H9 (cell line): ENCODE results near the gene PRR23E. TPM values are rescaled to one million over a fixed set of nuclear protein-coding genes. Genes with fewer than 3 reads are reported as not detected.

Source experiments
- DNase-seq: peaks from one replicate; pipeline ENCODE4 v3.0.0-alpha.2; 2017
- H2AFZ ChIP-seq: one replicate; pipeline ENCODE4 v1.6.1; 2013; ENCODE audit warnings: mild to moderate bottlenecking, low read length, control low read depth, moderate library complexity
- H2AK5ac ChIP-seq: 2 replicates; pipeline ENCODE4 v1.6.1; 2013; ENCODE audit warnings: low read length, control low read depth, mixed read lengths; ENCODE audit not compliant: insufficient read length
- H2BK120ac ChIP-seq: one replicate; pipeline ENCODE4 v1.6.1; 2013; ENCODE audit warnings: low read depth, mild to moderate bottlenecking, low read length, control low read depth, inconsistent platforms; ENCODE audit not compliant: poor library complexity, severe bottlenecking
- H2BK12ac ChIP-seq: 2 replicates; pipeline ENCODE4 v1.6.1; 2013; ENCODE audit warnings: low read length, control low read depth, mixed read lengths, low read depth; ENCODE audit not compliant: insufficient read length
- H2BK15ac ChIP-seq: 2 replicates; pipeline ENCODE4 v1.6.1; 2013; ENCODE audit warnings: low read depth, low read length, control low read depth
- H2BK20ac ChIP-seq: one replicate; pipeline ENCODE4 v1.6.1; 2013; ENCODE audit warnings: low read depth, mild to moderate bottlenecking, low read length, control low read depth, inconsistent platforms; ENCODE audit not compliant: poor library complexity, severe bottlenecking
- H2BK5ac ChIP-seq: 2 replicates; pipeline ENCODE4 v1.6.1; 2013; ENCODE audit warnings: low read length, control low read depth, mixed read lengths; ENCODE audit not compliant: insufficient read length
- H3K14ac ChIP-seq: 2 replicates; pipeline ENCODE4 v1.6.1; 2013; ENCODE audit warnings: low read length, control low read depth; ENCODE audit not compliant: insufficient read depth
- H3K18ac ChIP-seq: 2 replicates; pipeline ENCODE4 v1.6.1; 2013; ENCODE audit warnings: low read depth, mild to moderate bottlenecking, mixed read lengths, low read length, control low read depth; ENCODE audit not compliant: insufficient read length
- H3K23ac ChIP-seq: 2 replicates; pipeline ENCODE4 v1.6.1; 2013; ENCODE audit warnings: low read length, control low read depth, mixed read lengths, low read depth; ENCODE audit not compliant: insufficient read length
- H3K23me2 ChIP-seq: 2 replicates; pipeline ENCODE4 v1.6.1; 2013; ENCODE audit warnings: low read depth, mild to moderate bottlenecking, mixed read lengths, low read length, control low read depth; ENCODE audit not compliant: insufficient read length, poor library complexity, severe bottlenecking
- H3K27ac ChIP-seq: 2 replicates; pipeline ENCODE4 v1.5.1; 2013; ENCODE audit warnings: low read length, control low read depth, mixed read lengths, low read depth; ENCODE audit not compliant: insufficient read length
- H3K27me3 ChIP-seq: 2 replicates; pipeline ENCODE4 v1.6.1; 2013; ENCODE audit warnings: low read length, control low read depth, inconsistent platforms; ENCODE audit not compliant: insufficient read depth
- H3K4ac ChIP-seq: 2 replicates; pipeline ENCODE4 v1.6.1; 2013; ENCODE audit warnings: low read depth, mild to moderate bottlenecking, control low read depth, inconsistent platforms, low read length, moderate library complexity
- H3K4me1 ChIP-seq: 2 replicates; pipeline ENCODE4 v1.6.1; 2013; ENCODE audit warnings: low read length, control low read depth, inconsistent platforms; ENCODE audit not compliant: insufficient read depth
- H3K4me2 ChIP-seq: 2 replicates; pipeline ENCODE4 v1.6.1; 2013; ENCODE audit warnings: low read length, control low read depth, mixed read lengths; ENCODE audit not compliant: insufficient read length, insufficient read depth
- H3K56ac ChIP-seq: 2 replicates; pipeline ENCODE4 v1.6.1; 2013; ENCODE audit warnings: low read depth, mild to moderate bottlenecking, mixed read lengths, low read length, control low read depth; ENCODE audit not compliant: insufficient read length
- H3K79me1 ChIP-seq: 2 replicates; pipeline ENCODE4 v1.6.1; 2013; ENCODE audit warnings: low read depth, mild to moderate bottlenecking, moderate library complexity, low read length, control low read depth, inconsistent platforms; ENCODE audit not compliant: insufficient read depth, poor library complexity, severe bottlenecking
- H3K79me2 ChIP-seq: 2 replicates; pipeline ENCODE4 v1.6.1; 2013; ENCODE audit warnings: low read length, control low read depth, inconsistent platforms; ENCODE audit not compliant: insufficient read depth
- H3K9ac ChIP-seq: 2 replicates; pipeline ENCODE4 v1.6.1; 2013; ENCODE audit warnings: low read length, control low read depth, mixed read lengths; ENCODE audit not compliant: insufficient read length; ENCODE audit errors: extremely low read depth
- H3K9me3 ChIP-seq: one replicate; pipeline ENCODE4 v1.6.1; 2013; ENCODE audit warnings: low read depth, low read length, inconsistent platforms; ENCODE audit not compliant: control insufficient read depth
- H3T11ph ChIP-seq: one replicate; pipeline ENCODE4 v1.6.1; 2013; ENCODE audit warnings: mild to moderate bottlenecking, low read length, control low read depth, inconsistent platforms
- H4K20me1 ChIP-seq: one replicate; pipeline ENCODE4 v1.6.1; 2013; ENCODE audit not compliant: control insufficient read depth, insufficient read length, insufficient read depth
- H4K5ac ChIP-seq: 2 replicates; pipeline ENCODE4 v1.6.1; 2013; ENCODE audit warnings: low read depth, mild to moderate bottlenecking, mixed read lengths, low read length, control low read depth; ENCODE audit not compliant: insufficient read length
- H4K8ac ChIP-seq: replicated peaks from 2 replicates; pipeline ENCODE4 v1.6.1; 2013; ENCODE audit warnings: low read length, control low read depth, mixed read lengths, low read depth; ENCODE audit not compliant: insufficient read length
- H4K91ac ChIP-seq: 2 replicates; pipeline ENCODE4 v1.6.1; 2013; ENCODE audit warnings: low read depth, mild to moderate bottlenecking, moderate library complexity, mixed read lengths, low read length, control low read depth; ENCODE audit not compliant: insufficient read length
- H3K27ac Mint-ChIP-seq, 3 experiments: 2 replicates in 2 of 3; 3 replicates in 1 of 3; pipeline ENCODE4 v1.8.0; 2020 to 2021; ENCODE audit warnings: mixed read lengths in 3 of 3, mild to moderate bottlenecking in 1 of 3, moderate library complexity in 1 of 3
- H3K27me3 Mint-ChIP-seq: 2 replicates; pipeline ENCODE4 v1.8.0; 2021; ENCODE audit warnings: low read depth, mild to moderate bottlenecking, moderate library complexity, mixed read lengths
- H3K36me3 Mint-ChIP-seq, 3 experiments: 2 replicates in 2 of 3; 3 replicates in 1 of 3; pipeline ENCODE4 v1.8.0; 2020 to 2021; ENCODE audit warnings: low read depth in 3 of 3, mixed read lengths in 3 of 3; ENCODE audit not compliant: insufficient read depth in 1 of 3
- H3K4me1 Mint-ChIP-seq, 2 experiments: 2 replicates each; pipeline ENCODE4 v1.8.0; 2020; ENCODE audit warnings: mixed read lengths in 2 of 2
- H3K4me3 Mint-ChIP-seq, 2 experiments: 2 replicates in 1 of 2; 3 replicates in 1 of 2; pipeline ENCODE4 v1.8.0; 2020 to 2021; ENCODE audit warnings: mild to moderate bottlenecking in 2 of 2, mixed read lengths in 2 of 2, moderate library complexity in 1 of 2
- H3K9me3 Mint-ChIP-seq, 2 experiments: 2 replicates in 1 of 2; 3 replicates in 1 of 2; pipeline ENCODE4 v1.8.0; 2020; ENCODE audit warnings: mild to moderate bottlenecking in 2 of 2, mixed read lengths in 2 of 2, moderate library complexity in 1 of 2
- WGBS: extraction: QIAGEN DNeasy Blood & Tissue Kit; methylation state at CpG from one replicate; pipeline ENCODE4 v1.1.7; 2013; ENCODE audit warnings: missing lambda C conversion rate, low lambda C conversion rate, mixed read lengths; ENCODE audit not compliant: insufficient read length; ENCODE audit errors: extremely low coverage; 5-methylcytosine and 5-hydroxymethylcytosine counted together
- total RNA-seq: library from RNA; stranded (reverse); gene quantifications from 2 replicates; pipeline ENCODE4 v1.2.1, GENCODE V29; 2021
- TF ChIP-seq, protein P1 (sequence below): fragments of 200-600 bp; sonication (generic); conservative IDR thresholded peaks from 3 replicates; pipeline ENCODE4 v1.8.0; 2021; ENCODE audit warnings: antibody characterized with exemption, mild to moderate bottlenecking

PRR23E gene
- total RNA-seq, 1 experiment from 2014 or later = not detected

DNA sequence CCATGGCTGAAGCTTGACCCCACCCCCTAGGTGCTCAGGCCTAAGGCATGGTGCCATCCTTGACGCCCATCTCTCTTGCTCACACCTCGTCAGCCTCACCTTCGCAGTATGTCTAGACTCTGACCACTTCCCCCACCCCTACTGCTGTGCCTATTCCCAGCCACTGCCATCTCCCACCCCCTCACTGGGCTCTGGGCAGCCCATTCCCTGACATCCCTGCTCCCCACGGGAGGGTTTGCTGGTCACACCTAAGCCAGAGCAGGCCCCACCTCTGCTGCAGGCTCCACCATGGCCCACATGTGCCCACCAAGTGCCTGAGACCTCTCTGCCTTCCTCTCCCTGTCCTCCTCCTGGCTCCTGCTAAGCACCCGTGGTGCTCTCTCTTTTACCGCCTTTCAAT lies 47.7 kb upstream of the PRR23E start:
- H3K9me3 Mint-ChIP-seq = peaks cover 4 to 5% of the 10 kb centered on the region in 2 experiments; a peak in 4 of 5 replicates
- H3K27me3 ChIP-seq = no peaks in the 10 kb centered on the region
- WGBS = no CpG with 5 or more reads among the region's 6 CpGs

More for the DNA sequence above, 47.7 kb upstream of the PRR23E start:
- no peak overlapping the region for H3K18ac ChIP-seq
- H3K4ac ChIP-seq = no peak overlapping the region
- no peaks in the 10 kb centered on the region for H3K4me1 ChIP-seq
- no peaks in the 10 kb centered on the region for H3K9me3 ChIP-seq
- no peaks in the 10 kb centered on the region for H4K20me1 ChIP-seq
- no peak overlapping the region for H2BK5ac ChIP-seq
- no peaks in the 10 kb centered on the region for H3K79me2 ChIP-seq
- no peak overlapping the region for H2BK20ac ChIP-seq
- DNase-seq = no peak
- no peak overlapping the region for H2BK12ac ChIP-seq
- no peak overlapping the region for H4K5ac ChIP-seq
- H2AK5ac ChIP-seq = no peak overlapping the region
- no peak overlapping the region for H3K14ac ChIP-seq
- H2BK15ac ChIP-seq = no peak overlapping the region
- H3K9ac ChIP-seq = no peak overlapping the region
- H3K27ac ChIP-seq = no peak overlapping the region
- H3K79me1 ChIP-seq = no peaks in the 10 kb centered on the region
- no peak overlapping the region for H2AFZ ChIP-seq
- TF ChIP-seq, protein P1, sequence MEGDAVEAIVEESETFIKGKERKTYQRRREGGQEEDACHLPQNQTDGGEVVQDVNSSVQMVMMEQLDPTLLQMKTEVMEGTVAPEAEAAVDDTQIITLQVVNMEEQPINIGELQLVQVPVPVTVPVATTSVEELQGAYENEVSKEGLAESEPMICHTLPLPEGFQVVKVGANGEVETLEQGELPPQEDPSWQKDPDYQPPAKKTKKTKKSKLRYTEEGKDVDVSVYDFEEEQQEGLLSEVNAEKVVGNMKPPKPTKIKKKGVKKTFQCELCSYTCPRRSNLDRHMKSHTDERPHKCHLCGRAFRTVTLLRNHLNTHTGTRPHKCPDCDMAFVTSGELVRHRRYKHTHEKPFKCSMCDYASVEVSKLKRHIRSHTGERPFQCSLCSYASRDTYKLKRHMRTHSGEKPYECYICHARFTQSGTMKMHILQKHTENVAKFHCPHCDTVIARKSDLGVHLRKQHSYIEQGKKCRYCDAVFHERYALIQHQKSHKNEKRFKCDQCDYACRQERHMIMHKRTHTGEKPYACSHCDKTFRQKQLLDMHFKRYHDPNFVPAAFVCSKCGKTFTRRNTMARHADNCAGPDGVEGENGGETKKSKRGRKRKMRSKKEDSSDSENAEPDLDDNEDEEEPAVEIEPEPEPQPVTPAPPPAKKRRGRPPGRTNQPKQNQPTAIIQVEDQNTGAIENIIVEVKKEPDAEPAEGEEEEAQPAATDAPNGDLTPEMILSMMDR = no peak
- H3K27ac Mint-ChIP-seq = peak overlapping the region in 1 of 3 experiments; percentile 40; a peak in 1 of 7 replicates
- no peak overlapping the region for H3K56ac ChIP-seq
- H3K23ac ChIP-seq = no peak overlapping the region
- no peak overlapping the region for H4K91ac ChIP-seq
- no peak overlapping the region for H3K4me3 Mint-ChIP-seq
- H3K23me2 ChIP-seq = no peaks in the 10 kb centered on the region
- H2BK120ac ChIP-seq = no peak overlapping the region
- peaks cover 2 to 7% (median 4%) of the 10 kb centered on the region in 3 experiments; a peak in 5 of 7 replicates for H3K36me3 Mint-ChIP-seq
- peaks cover 2% of the 10 kb centered on the region for H3K27me3 Mint-ChIP-seq
- no peak overlapping the region for H3K4me2 ChIP-seq
- H3K4me1 Mint-ChIP-seq = peaks cover 3 to 11% of the 10 kb centered on the region in 2 experiments
- H3T11ph ChIP-seq = no peak overlapping the region
- no peak overlapping the region for H4K8ac ChIP-seq
